ENCODE results near the gene CLPTM1. TPM values are rescaled to one million over a fixed set of nuclear protein-coding genes. Genes with fewer than 3 reads are reported as not detected.

CLPTM1 gene
- total and polyA plus RNA-seq, 2 of the 8 experiments (the other 6 are each of a cell fraction or from before 2014, with no cell fraction given) = 84.8 to 108 TPM

GRCh38 chr19:44968118-44968517 is 12.9 kb downstream of the CLPTM1 start:
- WGBS, 2 experiments (ENCODE audit: extremely low coverage in 1 of 2, insufficient coverage in 1 of 2, insufficient read length in 1 of 2, insufficient replicate concordance in 2 of 2, low coverage in 1 of 2, low lambda C conversion rate in 2 of 2, missing lambda C conversion rate in 1 of 2) = 94% methylated on average over 5 of the region's 5 CpGs; no CpG with 5 or more reads in 1 of the 2 experiments
- TF ChIP-seq HDAC6 (IDR thresholded peaks at IDR 0.05; ENCODE audit: low read depth, low read length) (no peak), CBX8 (IDR thresholded peaks at IDR 0.05; ENCODE audit: borderline replicate concordance, low read depth, low read length) (no peak), ZNF274 (IDR thresholded peaks at IDR 0.05; ENCODE audit: borderline replicate concordance, extremely low read depth, low read length) (no peak), BACH1 (IDR thresholded peaks at IDR 0.05; ENCODE audit: low read length) (no peak), SIX5 (IDR thresholded peaks at IDR 0.05; ENCODE audit: low read depth, low read length) (no peak), EZH2 (IDR thresholded peaks at IDR 0.05; ENCODE audit: low read depth, low read length, severe bottlenecking) (no peak), BRCA1 (IDR thresholded peaks at IDR 0.05; ENCODE audit: low read depth, low read length) (no peak)
- Histone ChIP-seq H3K9ac (replicated peaks in 1 of 4; ENCODE audit: extremely low read depth in 1 of 4, low read depth in 3 of 4, low read length in 3 of 4) (no peak overlapping the region), H3K23ac (ENCODE audit: insufficient read length) (no peak overlapping the region), H4K5ac (ENCODE audit: insufficient read length, low read depth, low read length) (no peak overlapping the region), H3K79me1 (ENCODE audit: low read depth, low read length) (no peaks in the 10 kb centered on the region), H4K8ac (ENCODE audit: extremely low read depth, insufficient read depth, low read length) (no peak overlapping the region), H2AFZ (ENCODE audit: low read length) (no peak overlapping the region), H3K4me2 (ENCODE audit: insufficient read depth in 1 of 2, low read depth in 2 of 2, low read length in 2 of 2) (no peak overlapping the region), H2BK5ac (ENCODE audit: low read depth, low read length) (no peak overlapping the region), H4K91ac (replicated peaks; ENCODE audit: insufficient read length, low read length) (no peak overlapping the region), H3K14ac (ENCODE audit: insufficient read length) (no peak overlapping the region), H3K18ac (ENCODE audit: extremely low read depth, low read length) (no peak overlapping the region), H3K4me1 (replicated peaks in 1 of 4; ENCODE audit: control insufficient read depth in 3 of 4, insufficient read depth in 4 of 4, low read length in 3 of 4) (no peaks in the 10 kb centered on the region), H3K23me2 (ENCODE audit: low read depth, low read length) (no peaks in the 10 kb centered on the region), H2BK15ac (ENCODE audit: low read length) (no peak overlapping the region), H3K4ac (replicated peaks; ENCODE audit: insufficient read length, low read depth, low read length) (no peak overlapping the region), H2BK120ac (replicated peaks; ENCODE audit: low read depth, low read length) (no peak overlapping the region), H3K4me3 (ENCODE audit: extremely low read depth in 1 of 4, insufficient read depth in 2 of 4, low read depth in 3 of 4, low read length in 4 of 4) (no peak overlapping the region), H4K20me1 (replicated peaks in 1 of 2; ENCODE audit: control insufficient read depth in 1 of 2, insufficient read depth in 2 of 2, low read length in 2 of 2) (peaks cover 4% of the 10 kb centered on the region in 2 experiments), H3K27me3 (replicated peaks in 1 of 4; ENCODE audit: control insufficient read depth in 3 of 4, extremely low read depth in 1 of 4, insufficient read depth in 3 of 4, low read length in 3 of 4) (no peaks in the 10 kb centered on the region), H3K79me2 (ENCODE audit: control insufficient read depth in 1 of 2, insufficient read depth in 2 of 2, low read length in 2 of 2) (no peaks in the 10 kb centered on the region; a peak in 1 of 4 replicates), H3K36me3 (ENCODE audit: control insufficient read depth in 2 of 4, insufficient read depth in 4 of 4, low read length in 3 of 4) (peaks cover 0 to 13% (median 4%) of the 10 kb centered on the region in 4 experiments; a peak in 5 of 8 replicates), H3K56ac (replicated peaks; ENCODE audit: insufficient read length, low read depth, low read length) (no peak overlapping the region), H2AK5ac (ENCODE audit: low read depth, low read length) (no peak overlapping the region), H3K9me3 (ENCODE audit: insufficient read depth in 2 of 2, low read depth in 1 of 2, low read length in 1 of 2) (no peaks in the 10 kb centered on the region), H2BK12ac (ENCODE audit: low read depth, low read length) (no peak overlapping the region), H2BK20ac (ENCODE audit: low read length) (no peak overlapping the region), H3K27ac (ENCODE audit: low read depth, low read length) (no peak overlapping the region)
- ChIA-PET POLR2A (ENCODE audit: partially characterized antibody) (interaction anchor here (1.3 kb wide), 1 partner anchor 35 kb away, joined by 3 read pairs; no protein-coding TSS in a partner anchor), CTCF (ENCODE audit: partially characterized antibody) (interaction anchor here (0.5 to 1.4 kb wide), 2 partner anchors 9 to 35 kb away, joined by 3 to 5 read pairs; no protein-coding TSS in a partner anchor)
- FAIRE-seq (no peak), DNase-seq (ENCODE audit: low read depth in 1 of 2, low spot score in 2 of 2) (no peak)
